A549 (cell line): ENCODE data around the gene KLHL29. TPM values are rescaled to one million over a fixed set of nuclear protein-coding genes. Genes with fewer than 3 reads are reported as not detected.

Experiments used
- ATAC-seq, 2 experiments: fragments of 200-7000 bp in 1 of 2; fragments of >200 bp in 1 of 2; cut with Nextera tagmentation in 1 of 2; cut with Tn5 transposase in 1 of 2; 3 replicates each; pipeline versions ENCODE4 v1.8.0 to v1.9.1; 2018 to 2020; ENCODE audit warnings: mild to moderate bottlenecking in 1 of 2, moderate library complexity in 1 of 2
- CTCF ChIA-PET: fragments of 300-600 bp; sonication (Branson Sonifier 250); formaldehyde crosslinking; extraction: SDS; loops from one replicate; lab custom pipeline; 2021; ENCODE audit warnings: antibody characterized with exemption, inconsistent platforms; lab: Yijun Ruan, JAX
- POLR2A ChIA-PET: fragments of 350-600 bp; formaldehyde crosslinking; extraction: SDS; loops from one replicate; lab custom pipeline; 2021; ENCODE audit warnings: antibody characterized with exemption, inconsistent platforms; lab: Yijun Ruan, JAX
- DNase-seq, 2 experiments: peaks; one replicate each; pipeline versions ENCODE4 v3.0.0 to v3.0.0-alpha.2; 2011 to 2016; ENCODE audit warnings: low read depth in 1 of 2, low spot score in 1 of 2
- FAIRE-seq: peaks from 2 replicates; lab custom pipeline; 2011; peaks lifted over from hg19 to GRCh38; lab: Jason Lieb, UNC
- H3K27ac ChIP-seq, 2 experiments: fragments of >200 bp; sonication (Bioruptor Twin); formaldehyde crosslinking; 3 replicates each; pipeline ENCODE4 v1.5.1; 2016 to 2017
- H3K4me1 ChIP-seq: fragments of >200 bp; sonication (Bioruptor Twin); formaldehyde crosslinking; 3 replicates; pipeline ENCODE4 v1.6.1; 2016
- H3K4me2 ChIP-seq: fragments of >200 bp; sonication (Bioruptor Twin); formaldehyde crosslinking; 3 replicates; pipeline ENCODE4 v1.6.1; 2016
- H3K4me3 ChIP-seq: fragments of >200 bp; sonication (Bioruptor Twin); formaldehyde crosslinking; 3 replicates; pipeline ENCODE4 v1.5.1; 2016
- H3K9me3 ChIP-seq: fragments of >200 bp; sonication (Bioruptor Twin); formaldehyde crosslinking; 3 replicates; pipeline ENCODE4 v1.6.1; 2016
- ATOH8 ChIP-seq: fragments of 250-450 bp; sonication (Bioruptor Pico); IDR thresholded peaks from 2 replicates; pipeline ENCODE4 v1.5.0; 2020; ENCODE audit warnings: low read depth, mild to moderate bottlenecking, moderate library complexity
- CEBPB ChIP-seq, 2 experiments: fragments of >200 bp in 1 of 2; sonication (Bioruptor Twin) in 1 of 2; formaldehyde crosslinking in 1 of 2; IDR thresholded peaks; 2 replicates each; pipeline ENCODE4 v1.6.1; 2012 to 2016
- ELK1 ChIP-seq: fragments of 150-350 bp; IDR thresholded peaks from 2 replicates; pipeline ENCODE4 v1.6.1; 2014; ENCODE audit warnings: low read depth, mild to moderate bottlenecking, low read length
- HEYL ChIP-seq: fragments of 250-450 bp; sonication (Bioruptor Pico); IDR thresholded peaks from 2 replicates; pipeline ENCODE4 v1.8.0; 2021; ENCODE audit warnings: mild to moderate bottlenecking, moderate library complexity
- HOXB13 ChIP-seq: fragments of 250-450 bp; sonication (Bioruptor Pico); IDR thresholded peaks from 2 replicates; pipeline ENCODE4 v1.5.0; 2020; ENCODE audit warnings: low read depth, mild to moderate bottlenecking, moderate library complexity
- HOXB5 ChIP-seq: fragments of 250-450 bp; sonication (Bioruptor Pico); IDR thresholded peaks from 2 replicates; pipeline ENCODE4 v1.5.0; 2020; ENCODE audit warnings: mild to moderate bottlenecking, moderate library complexity
- JUN ChIP-seq, 2 experiments: fragments of >200 bp; sonication (Bioruptor Twin); formaldehyde crosslinking; IDR thresholded peaks; 2 replicates in 1 of 2; 3 replicates in 1 of 2; pipeline ENCODE4 v1.6.1; 2016 to 2017
- KDM1A ChIP-seq: fragments of 200-600 bp; sonication (generic); IDR thresholded peaks from 2 replicates; pipeline ENCODE4 v1.6.1; 2016; ENCODE audit warnings: low read depth, mild to moderate bottlenecking
- MAZ ChIP-seq: fragments of 150-350 bp; IDR thresholded peaks from 2 replicates; pipeline ENCODE4 v1.6.1; 2014; ENCODE audit warnings: antibody characterized with exemption, low read depth, low read length, borderline replicate concordance
- MYC ChIP-seq: IDR thresholded peaks from 2 replicates; pipeline ENCODE4 v1.6.1; 2012; ENCODE audit warnings: mild to moderate bottlenecking, inconsistent platforms, low read length, improper control_type of control experiment, borderline replicate concordance
- NR3C1 ChIP-seq: fragments of >200 bp; sonication (Bioruptor Twin); formaldehyde crosslinking; IDR thresholded peaks from 3 replicates; pipeline ENCODE4 v1.6.1; 2017
- PHF8 ChIP-seq: fragments of 200-600 bp; sonication (generic); IDR thresholded peaks from 2 replicates; pipeline ENCODE4 v1.6.1; 2016; ENCODE audit warnings: low read depth, mild to moderate bottlenecking, antibody characterized with exemption, moderate library complexity, borderline replicate concordance
- POLR2AphosphoS2 ChIP-seq: conservative IDR thresholded peaks from 2 replicates; pipeline ENCODE4 v1.6.1; 2012; ENCODE audit warnings: low read length, improper control_type of control experiment, inconsistent platforms
- RAD21 ChIP-seq, 2 experiments: fragments of >200 bp in 1 of 2; sonication (Bioruptor Twin) in 1 of 2; formaldehyde crosslinking in 1 of 2; IDR thresholded peaks in 1 of 2; conservative IDR thresholded peaks in 1 of 2; 2 replicates in 1 of 2; 3 replicates in 1 of 2; pipeline ENCODE4 v1.6.1; 2012 to 2018; ENCODE audit warnings: inconsistent platforms in 1 of 2
- RARB ChIP-seq: fragments of 250-450 bp; sonication (Bioruptor Pico); IDR thresholded peaks from 2 replicates; pipeline ENCODE4 v1.8.0; 2021; ENCODE audit warnings: mild to moderate bottlenecking, moderate library complexity
- REST ChIP-seq: fragments of 200-600 bp; sonication (generic); IDR thresholded peaks from 2 replicates; pipeline ENCODE4 v1.6.1; 2016; ENCODE audit warnings: antibody characterized with exemption, mild to moderate bottlenecking, moderate library complexity
- RFX5 ChIP-seq: fragments of 450-650 bp; IDR thresholded peaks from 2 replicates; pipeline ENCODE4 v1.7.1; 2014; ENCODE audit warnings: antibody characterized with exemption, mild to moderate bottlenecking, moderate library complexity
- RNF2 ChIP-seq: fragments of 200-600 bp; sonication (generic); IDR thresholded peaks from 2 replicates; pipeline ENCODE4 v1.6.1; 2016; ENCODE audit warnings: low read depth, mild to moderate bottlenecking, antibody characterized with exemption, moderate library complexity, borderline replicate concordance
- ZC3H11A ChIP-seq: fragments of 450-650 bp; IDR thresholded peaks from 2 replicates; pipeline ENCODE4 v1.6.1; 2014; ENCODE audit warnings: antibody characterized with exemption, mild to moderate bottlenecking
- ZFP36 ChIP-seq: fragments of 450-650 bp; IDR thresholded peaks from 2 replicates; pipeline ENCODE4 v1.6.1; 2014; ENCODE audit warnings: borderline replicate concordance; ENCODE audit not compliant: partially characterized antibody
- WGBS: methylation state at CpG from one replicate; pipeline ENCODE4 v1.1.6; 2017; ENCODE audit errors: missing lambda C conversion rate; 5-methylcytosine and 5-hydroxymethylcytosine counted together
- polyA plus RNA-seq, 4 experiments: library from polyadenylated mRNA; depleted of rRNA in 3 of 4; stranded (reverse); fragments of >200 nt; fragmentation: RNase III in 1 of 4; extraction: RNeasy Plus Mini Kit Qiagen cat#74134 plus additional on column Dnase treatment in 1 of 4; gene quantifications; 2 replicates in 3 of 4; 3 replicates in 1 of 4; pipeline ENCODE4 v1.2.3, GENCODE V29; 2011 to 2017

Gene KLHL29
- polyA plus RNA-seq, 2 of the 4 experiments (the other 2 are of a cell fraction) = 1.3 to 2.5 TPM

DNA sequence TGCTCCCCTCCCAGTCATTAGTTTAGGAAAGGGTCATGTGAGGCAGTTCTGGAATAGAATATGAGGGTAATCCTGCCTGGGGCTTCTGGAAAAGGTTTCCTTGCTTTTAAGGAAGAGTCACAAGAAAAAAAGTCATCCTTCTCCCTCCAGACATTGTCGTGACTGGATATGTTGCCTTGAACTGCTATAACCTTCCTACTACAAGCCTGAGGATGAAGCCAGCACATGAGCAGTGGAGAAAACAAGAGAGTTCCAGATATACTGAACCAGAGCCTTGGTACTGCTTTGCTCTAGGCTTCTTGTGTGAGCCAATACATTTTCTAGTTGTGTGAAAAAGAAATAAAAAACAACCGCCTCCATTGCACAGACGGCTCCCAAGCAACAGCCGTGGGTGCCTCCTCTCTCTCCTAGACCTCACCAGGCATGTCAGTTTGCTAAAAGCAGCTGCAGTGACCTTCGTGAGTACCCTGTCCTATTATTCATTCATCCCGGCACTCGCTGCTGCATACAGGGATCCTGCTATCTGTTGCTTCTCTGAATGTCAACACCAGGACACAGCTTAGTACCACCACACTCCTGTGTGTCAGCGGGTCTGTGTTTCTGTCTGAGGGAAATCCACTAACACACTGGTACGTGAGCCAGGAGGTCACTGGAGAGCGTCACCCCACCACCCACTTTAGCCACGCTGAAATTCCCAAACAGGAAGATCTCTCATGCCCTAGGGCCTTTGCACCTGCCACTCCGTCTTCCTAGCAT lies 186.7 kb downstream of the KLHL29 start:
- no peak for FAIRE-seq

GRCh38 chr2:23574919-23575654 lies 190.1 kb downstream of the KLHL29 start:
- FAIRE-seq (no peak), DNase-seq (no peak), ATAC-seq (no peak)
- Histone ChIP-seq H3K27ac (no peak overlapping the region), H3K4me3 (no peak overlapping the region), H3K4me2 (no peak overlapping the region), H3K9me3 (no peaks in the 10 kb centered on the region), H3K4me1 (no peaks in the 10 kb centered on the region)
- ChIA-PET CTCF (no interaction called here), POLR2A (no interaction called here)
- WGBS = 66% methylated on average over 13 of the region's 13 CpGs
- TF ChIP-seq ELK1 = no peak
- no peak for TF ChIP-seq RARB
- no peak for TF ChIP-seq PHF8
- no peak for TF ChIP-seq HOXB13 (CRISPR knock-in tag)
- no peak for TF ChIP-seq HEYL (CRISPR knock-in tag)
- TF ChIP-seq NR3C1 = no peak
- no peak for TF ChIP-seq RAD21 (conservative IDR thresholded peaks at IDR 0.05 in 1 of 2, IDR thresholded peaks at IDR 0.05 in 1 of 2)
- TF ChIP-seq CEBPB (IDR thresholded peaks at IDR 0.05) = no peak
- no peak for TF ChIP-seq REST

More for the DNA sequence above, 186.7 kb downstream of the KLHL29 start:
- ATAC-seq (no peak), DNase-seq (no peak)
- H3K27ac ChIP-seq = no peak overlapping the region
- no peak overlapping the region for H3K4me3 ChIP-seq
- H3K9me3 ChIP-seq = no peaks in the 10 kb centered on the region
- H3K4me1 ChIP-seq = no peaks in the 10 kb centered on the region
- ChIA-PET POLR2A (no interaction called here), CTCF (no interaction called here)
- TF ChIP-seq MYC (no peak), ATOH8 (CRISPR knock-in tag) (no peak), REST (no peak), RFX5 (no peak), ELK1 (no peak), PHF8 (no peak), ZC3H11A (no peak), NR3C1 (no peak), JUN (IDR thresholded peaks at IDR 0.05) (no peak), KDM1A (no peak), HOXB5 (CRISPR knock-in tag) (no peak), ZFP36 (no peak), RNF2 (no peak), POLR2AphosphoS2 (no peak), MAZ (no peak)
- no peak overlapping the region for H3K4me2 ChIP-seq
- 75% methylated on average over 12 of the region's 12 CpGs for WGBS
